ENCODE measurements around the gene ACACB. TPM values are rescaled to one million over a fixed set of nuclear protein-coding genes. Genes with fewer than 3 reads are reported as not detected.

The ACACB gene
- total RNA-seq, 1 donor from 2014 or later = 5.9 TPM

DNA sequence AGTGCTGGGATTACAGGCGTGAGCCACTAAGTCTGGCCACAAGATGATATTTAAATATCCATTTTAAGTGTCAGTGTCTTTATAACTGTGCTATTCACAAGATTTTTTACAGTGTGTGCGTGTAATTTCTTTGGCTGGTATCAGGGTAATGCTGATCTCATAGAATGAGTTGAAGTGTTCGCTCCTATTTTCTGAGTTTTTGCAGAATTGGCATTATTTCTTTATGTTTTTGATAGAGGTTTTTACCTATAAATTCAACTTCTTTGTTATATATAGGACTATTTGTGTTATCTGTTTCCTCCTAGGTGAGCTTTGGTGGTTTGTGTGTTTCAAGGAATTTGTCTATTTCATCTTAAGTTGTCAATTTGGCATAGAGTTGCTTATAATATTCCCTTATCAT lies 147.1 kb downstream of the ACACB start:
- Mint-ChIP-seq H3K27me3 (ENCODE audit: low read depth) (no peaks in the 10 kb centered on the region), H3K4me1 (ENCODE audit: low read depth) (peaks cover 3% of the 10 kb centered on the region), H3K9me3 (ENCODE audit: low read depth) (peaks cover 5% of the 10 kb centered on the region), H3K4me3 (ENCODE audit: unreplicated experiment) (peak overlapping the region; percentile 8), H3K27ac (ENCODE audit: unreplicated experiment) (no peak overlapping the region), H3K36me3 (ENCODE audit: low read depth) (peaks cover 3% of the 10 kb centered on the region)
- DNase-seq (ENCODE audit: low spot score) = no peak
- TF ChIP-seq, protein P1, sequence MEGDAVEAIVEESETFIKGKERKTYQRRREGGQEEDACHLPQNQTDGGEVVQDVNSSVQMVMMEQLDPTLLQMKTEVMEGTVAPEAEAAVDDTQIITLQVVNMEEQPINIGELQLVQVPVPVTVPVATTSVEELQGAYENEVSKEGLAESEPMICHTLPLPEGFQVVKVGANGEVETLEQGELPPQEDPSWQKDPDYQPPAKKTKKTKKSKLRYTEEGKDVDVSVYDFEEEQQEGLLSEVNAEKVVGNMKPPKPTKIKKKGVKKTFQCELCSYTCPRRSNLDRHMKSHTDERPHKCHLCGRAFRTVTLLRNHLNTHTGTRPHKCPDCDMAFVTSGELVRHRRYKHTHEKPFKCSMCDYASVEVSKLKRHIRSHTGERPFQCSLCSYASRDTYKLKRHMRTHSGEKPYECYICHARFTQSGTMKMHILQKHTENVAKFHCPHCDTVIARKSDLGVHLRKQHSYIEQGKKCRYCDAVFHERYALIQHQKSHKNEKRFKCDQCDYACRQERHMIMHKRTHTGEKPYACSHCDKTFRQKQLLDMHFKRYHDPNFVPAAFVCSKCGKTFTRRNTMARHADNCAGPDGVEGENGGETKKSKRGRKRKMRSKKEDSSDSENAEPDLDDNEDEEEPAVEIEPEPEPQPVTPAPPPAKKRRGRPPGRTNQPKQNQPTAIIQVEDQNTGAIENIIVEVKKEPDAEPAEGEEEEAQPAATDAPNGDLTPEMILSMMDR (IDR thresholded peaks at IDR 0.05) = no peak

DNA sequence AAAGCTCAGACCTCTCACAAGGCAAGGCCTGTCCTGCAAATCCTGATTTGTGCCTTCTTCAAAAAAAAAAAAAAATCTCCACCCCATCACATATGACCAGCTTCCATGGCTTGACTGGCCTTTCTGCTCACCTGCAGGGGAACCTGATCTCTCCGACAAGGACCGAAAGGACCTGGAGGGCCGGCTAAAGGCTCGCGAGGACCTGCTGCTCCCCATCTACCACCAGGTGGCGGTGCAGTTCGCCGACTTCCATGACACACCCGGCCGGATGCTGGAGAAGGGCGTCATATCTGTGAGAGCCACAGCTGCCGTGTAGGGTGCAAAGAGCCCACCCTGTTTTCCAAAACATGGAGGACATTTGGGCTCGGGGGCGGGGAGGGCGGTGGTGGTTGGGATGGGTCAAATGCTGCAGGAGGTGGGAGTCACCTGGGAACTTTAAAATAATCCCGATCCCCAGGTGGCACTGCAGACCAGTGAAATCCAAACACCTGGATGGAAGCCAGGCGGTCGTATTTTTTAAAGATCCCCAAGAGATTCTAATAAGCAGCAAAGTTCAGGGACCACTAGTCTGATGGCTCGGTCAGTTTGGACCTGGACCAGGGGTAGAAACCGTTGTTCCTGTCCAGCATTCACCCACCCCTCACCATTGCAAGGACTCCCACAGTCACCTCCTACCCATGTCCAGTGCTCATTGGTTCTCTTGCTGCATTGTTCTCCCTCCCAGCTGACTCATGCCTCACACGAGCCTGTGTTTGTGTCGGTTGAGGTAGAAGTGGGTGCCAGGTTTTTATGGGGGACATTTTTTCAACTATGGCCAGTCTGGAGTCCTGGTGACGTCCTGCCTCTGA lies 147.9 kb downstream of the ACACB start:
- H3K4me1 Mint-ChIP-seq (ENCODE audit: low read depth) = peaks cover 3% of the 10 kb centered on the region
- no peak overlapping the region for H3K27ac Mint-ChIP-seq (ENCODE audit: unreplicated experiment)

DNA sequence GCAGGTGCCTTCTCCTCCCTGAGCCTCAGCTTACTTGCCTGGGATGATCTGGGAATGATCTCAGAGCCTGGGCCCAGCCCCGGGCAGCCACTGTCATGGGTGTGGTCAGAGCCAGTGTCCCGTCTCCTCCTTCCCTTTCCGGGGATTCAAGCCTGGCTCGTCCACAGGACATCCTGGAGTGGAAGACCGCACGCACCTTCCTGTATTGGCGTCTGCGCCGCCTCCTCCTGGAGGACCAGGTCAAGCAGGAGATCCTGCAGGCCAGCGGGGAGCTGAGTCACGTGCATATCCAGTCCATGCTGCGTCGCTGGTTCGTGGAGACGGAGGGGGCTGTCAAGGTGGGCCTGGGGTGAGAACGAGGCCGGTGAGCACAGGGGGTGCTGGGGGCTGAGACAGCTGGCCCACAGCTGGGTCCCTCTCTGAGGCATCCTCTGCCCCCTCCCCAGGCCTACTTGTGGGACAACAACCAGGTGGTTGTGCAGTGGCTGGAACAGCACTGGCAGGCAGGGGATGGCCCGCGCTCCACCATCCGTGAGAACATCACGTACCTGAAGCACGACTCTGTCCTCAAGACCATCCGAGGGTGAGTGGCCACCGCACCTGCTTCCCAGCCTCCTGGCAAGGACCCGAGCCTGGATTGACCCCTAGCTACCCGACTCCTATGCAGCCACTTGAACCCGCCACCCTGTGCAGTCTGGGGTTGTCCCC lies 148.7 kb downstream of the ACACB start:
- peak; percentile 92 for DNase-seq (ENCODE audit: low spot score)
- Mint-ChIP-seq H3K27ac (ENCODE audit: unreplicated experiment) (no peak overlapping the region), H3K27me3 (ENCODE audit: low read depth) (no peaks in the 10 kb centered on the region), H3K4me3 (ENCODE audit: unreplicated experiment) (no peak overlapping the region), H3K9me3 (ENCODE audit: low read depth) (peaks cover 7% of the 10 kb centered on the region), H3K36me3 (ENCODE audit: low read depth) (peaks cover 3% of the 10 kb centered on the region), H3K4me1 (ENCODE audit: low read depth) (peaks cover 3% of the 10 kb centered on the region)
- TF ChIP-seq, protein P1 (IDR thresholded peaks at IDR 0.05) = no peak

More for the DNA sequence above, 147.9 kb downstream of the ACACB start:
- peak; percentile 81 for DNase-seq (ENCODE audit: low spot score)
- peaks cover 5% of the 10 kb centered on the region for H3K9me3 Mint-ChIP-seq (ENCODE audit: low read depth)
- peaks cover 3% of the 10 kb centered on the region for H3K36me3 Mint-ChIP-seq (ENCODE audit: low read depth)
- H3K27me3 Mint-ChIP-seq (ENCODE audit: low read depth) = no peaks in the 10 kb centered on the region
- H3K4me3 Mint-ChIP-seq (ENCODE audit: unreplicated experiment) = no peak overlapping the region
- TF ChIP-seq, protein P1 (IDR thresholded peaks at IDR 0.05) = peak; percentile 81

DNA sequence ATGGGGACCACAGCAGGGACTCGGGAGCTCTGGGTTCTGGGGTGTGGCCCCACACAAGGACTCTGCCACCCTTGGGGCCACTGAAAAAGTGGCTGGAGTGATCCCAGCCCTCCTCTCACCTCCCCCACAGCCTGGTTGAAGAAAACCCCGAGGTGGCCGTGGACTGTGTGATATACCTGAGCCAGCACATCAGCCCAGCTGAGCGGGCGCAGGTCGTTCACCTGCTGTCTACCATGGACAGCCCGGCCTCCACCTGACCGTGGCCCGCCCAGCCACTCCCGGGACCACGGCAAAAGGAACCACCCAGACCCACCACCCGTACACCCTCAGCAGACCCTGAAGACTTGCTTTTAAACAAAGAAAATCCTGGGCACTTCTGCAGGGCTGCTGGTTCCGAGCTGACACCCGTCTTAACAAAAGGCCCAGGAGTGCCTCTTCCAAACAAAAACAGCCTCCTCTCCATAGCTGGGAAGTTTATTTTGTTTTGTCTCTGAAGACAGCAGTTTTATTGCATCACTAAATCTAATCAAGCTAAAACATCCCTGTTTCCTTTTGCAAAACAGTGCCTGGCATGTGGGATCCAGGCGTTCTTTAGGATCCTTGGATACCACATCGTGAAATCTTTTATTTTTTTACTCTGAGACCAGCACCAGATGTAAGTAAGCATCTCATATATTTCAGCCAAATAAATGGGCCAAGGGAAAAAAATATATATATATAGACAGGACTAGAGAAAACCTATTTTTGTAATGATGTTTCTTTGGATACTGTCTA lies 149.9 kb downstream of the ACACB start:
- TF ChIP-seq, protein P1 (IDR thresholded peaks at IDR 0.05) = no peak
- Mint-ChIP-seq H3K36me3 (ENCODE audit: low read depth) (peaks cover 4% of the 10 kb centered on the region), H3K27ac (ENCODE audit: unreplicated experiment) (no peak overlapping the region), H3K27me3 (ENCODE audit: low read depth) (no peaks in the 10 kb centered on the region), H3K4me3 (ENCODE audit: unreplicated experiment) (no peak overlapping the region), H3K9me3 (ENCODE audit: low read depth) (peaks cover 13% of the 10 kb centered on the region), H3K4me1 (ENCODE audit: low read depth) (peaks cover 3% of the 10 kb centered on the region)
- DNase-seq (ENCODE audit: low spot score) = no peak

DNA sequence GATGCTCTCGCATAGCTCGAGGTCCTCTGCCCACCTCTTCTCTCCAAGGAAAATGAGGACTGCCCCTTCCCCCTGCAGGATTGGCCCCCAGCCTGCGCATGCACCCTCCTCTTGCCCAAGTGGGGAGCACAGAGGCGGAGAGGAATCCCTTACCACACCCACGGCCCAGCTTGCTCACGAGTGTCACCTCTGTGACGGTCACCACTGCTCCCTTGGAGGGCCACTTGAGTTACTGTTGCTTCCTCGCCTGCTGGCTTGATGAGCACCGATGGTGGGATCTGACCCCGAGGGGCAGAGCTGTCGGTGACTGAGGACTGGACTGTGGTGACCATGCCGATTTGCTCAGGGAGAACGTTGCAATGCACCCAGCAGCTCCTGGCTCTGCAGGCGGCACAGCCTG lies 151.0 kb downstream of the ACACB start:
- TF ChIP-seq, protein P1 (IDR thresholded peaks at IDR 0.05) = no peak
- peak; percentile 64 for DNase-seq (ENCODE audit: low spot score)
- Mint-ChIP-seq H3K4me3 (ENCODE audit: unreplicated experiment) (no peak overlapping the region), H3K27me3 (ENCODE audit: low read depth) (peaks cover under 1% of the 10 kb centered on the region), H3K36me3 (ENCODE audit: low read depth) (peaks cover 4% of the 10 kb centered on the region), H3K9me3 (ENCODE audit: low read depth) (peaks cover 13% of the 10 kb centered on the region), H3K27ac (ENCODE audit: unreplicated experiment) (no peak overlapping the region), H3K4me1 (ENCODE audit: low read depth) (peaks cover 3% of the 10 kb centered on the region)
